HG02970 (cell line): ENCODE data around the gene GPATCH3.
"Not testable (repeated sequence)": the region's sequence is repeated elsewhere in the genome, so short reads cannot be mapped to it uniquely, and the experiment has no call there.

Experiments used
- ATAC-seq: cut with Tn5 transposase; IDR thresholded peaks from one replicate; pipeline ENCODE4 v1.9.1; 2021; ENCODE audit warnings: mild to moderate bottlenecking, moderate library complexity, moderate number of reproducible peaks; ENCODE audit not compliant: unreplicated experiment, low FRiP score

The GPATCH3 gene

GRCh38 chr1:26900001-26900814, at the start of gene GPATCH3:
Gene GPATCH3 (minus strand): TSS chr1:26900467. CDS start chr1:26900442, 25 bp downstream.
- ATAC-seq = peak; percentile 72

- ATAC-seq = no peak
Observed at GRCh38 chr1:26949926-26950319, 49.7 kb upstream of the GPATCH3 start.

GRCh38 chr1:26949266-26949925, 49.1 kb upstream of the GPATCH3 start:
- no peak for ATAC-seq

GRCh38 chr1:26948725-26949057, 48.4 kb upstream of the GPATCH3 start:
- ATAC-seq = not testable (repeated sequence)

- ATAC-seq = no peak
Observed at GRCh38 chr1:26946270-26946669, 46.0 kb upstream of the GPATCH3 start.

- no peak for ATAC-seq
Observed at GRCh38 chr1:26945728-26946127, 45.5 kb upstream of the GPATCH3 start.

- no peak for ATAC-seq
Observed at GRCh38 chr1:26945138-26945537, 44.9 kb upstream of the GPATCH3 start.

GRCh38 chr1:26942656-26943055, 42.4 kb upstream of the GPATCH3 start:
- no peak for ATAC-seq

GRCh38 chr1:26941311-26941710, 41.0 kb upstream of the GPATCH3 start:
- no peak for ATAC-seq

GRCh38 chr1:26938659-26939025, 38.4 kb upstream of the GPATCH3 start:
- ATAC-seq = no peak

GRCh38 chr1:26938004-26938658, 37.9 kb upstream of the GPATCH3 start:
- ATAC-seq = no peak

- ATAC-seq = no peak
Observed at GRCh38 chr1:26936823-26937222, 36.6 kb upstream of the GPATCH3 start.

GRCh38 chr1:26932531-26932930, 32.3 kb upstream of the GPATCH3 start:
- ATAC-seq = no peak

GRCh38 chr1:26923711-26924110, 23.4 kb upstream of the GPATCH3 start:
- ATAC-seq = no peak

- ATAC-seq = no peak
Observed at GRCh38 chr1:26922901-26923300, 22.6 kb upstream of the GPATCH3 start.

- ATAC-seq = no peak
Observed at GRCh38 chr1:26922431-26922729, 22.1 kb upstream of the GPATCH3 start.

GRCh38 chr1:26921540-26922430, 21.5 kb upstream of the GPATCH3 start, which contains the start of gene NUDC:
Gene NUDC (plus strand): TSS chr1:26921743. CDS start chr1:26921849, 106 bp downstream.
- peak; percentile 96 for ATAC-seq

- ATAC-seq = no peak
Observed at GRCh38 chr1:26921126-26921539, 20.9 kb upstream of the GPATCH3 start.

GRCh38 chr1:26915204-26915842, 15.1 kb upstream of the GPATCH3 start:
- ATAC-seq = no peak
